OCI-M1 (cell line): ENCODE results near the gene UCK2.
A peak's percentile ranks its signal among the peaks of the same experiment; 100 is the strongest.

Experiments
- DNase-seq: peaks from one replicate; lab custom pipeline; 2025; lab: John Stamatoyannopoulos, UW

Gene UCK2

GRCh38 chr1:165834229-165834628 is 6.8 kb downstream of the UCK2 start:
- DNase-seq, result no peak

GRCh38 chr1:165834881-165835280 is 7.5 kb downstream of the UCK2 start:
- no peak for DNase-seq

GRCh38 chr1:165836664-165837482 is 9.5 kb downstream of the UCK2 start:
- DNase-seq, result peak; percentile 67

GRCh38 chr1:165837838-165838364 is 10.5 kb downstream of the UCK2 start:
- DNase-seq, result no peak

GRCh38 chr1:165840423-165840822 is 13.0 kb downstream of the UCK2 start:
- DNase-seq, result no peak

GRCh38 chr1:165841582-165842017 is 14.2 kb downstream of the UCK2 start:
- peak; percentile 34 for DNase-seq

GRCh38 chr1:165842023-165842670 is 14.7 kb downstream of the UCK2 start:
- peak; percentile 51 for DNase-seq

GRCh38 chr1:165842671-165843129 is 15.3 kb downstream of the UCK2 start:
- peak; percentile 80 for DNase-seq

GRCh38 chr1:165843304-165843703 is 15.9 kb downstream of the UCK2 start:
- peak; percentile 27 for DNase-seq

GRCh38 chr1:165844114-165844798 is 16.8 kb downstream of the UCK2 start:
- DNase-seq, result no peak

- no peak for DNase-seq
Observed at GRCh38 chr1:165844933-165845332, 17.5 kb downstream of the UCK2 start.

GRCh38 chr1:165845569-165845968 is 18.2 kb downstream of the UCK2 start:
- no peak for DNase-seq

- peak; percentile 58 for DNase-seq
Observed at GRCh38 chr1:165845992-165846748, 18.8 kb downstream of the UCK2 start.

GRCh38 chr1:165847486-165847885 is 20.1 kb downstream of the UCK2 start:
- DNase-seq, result no peak

- DNase-seq, result no peak
Observed at GRCh38 chr1:165849353-165850133, 22.1 kb downstream of the UCK2 start.

- peak; percentile 71 for DNase-seq
Observed at GRCh38 chr1:165851034-165851658, 23.7 kb downstream of the UCK2 start.

GRCh38 chr1:165852871-165853270 is 25.5 kb downstream of the UCK2 start:
- DNase-seq, result no peak

GRCh38 chr1:165853528-165854075 is 26.2 kb downstream of the UCK2 start:
- no peak for DNase-seq

- DNase-seq, result peak; percentile 67
Observed at GRCh38 chr1:165854101-165854845, 26.9 kb downstream of the UCK2 start.
